ENCODE data around the gene ATP2A3. TPM values are rescaled to one million over a fixed set of nuclear protein-coding genes. Genes with fewer than 3 reads are reported as not detected.

The ATP2A3 gene
- total and polyA plus RNA-seq, 12 donors: 1.3 to 29.1 (median 15.9) TPM

GRCh38 chr17:3921502-3922319 is 42.5 kb downstream of the ATP2A3 start:
- Histone ChIP-seq H3K4me1 (replicated peaks in 1 of 2) (peaks cover 10 to 12% of the 10 kb centered on the region in 2 donors), H3K9me3 (replicated peaks in 1 of 3) (no peaks in the 10 kb centered on the region), H3K36me3 (replicated peaks in 1 of 2) (no peaks in the 10 kb centered on the region), H3K27me3 (no peaks in the 10 kb centered on the region), H3K4me3 (no peak overlapping the region), H3K27ac (peak overlapping the region in 1 of 5 donors; percentile 6)
- 72 to 87% (median 78%) methylated on average over 14 to 27 of the region's 27 CpGs for WGBS, 4 donors
- no peak for TF ChIP-seq CTCF (IDR thresholded peaks at IDR 0.05)
- no peak for TF ChIP-seq POLR2A (IDR thresholded peaks at IDR 0.05)
- intact Hi-C loops (cut with DNase I): no loop called here
- DNase-seq: no peak

- H3K9me3 ChIP-seq (replicated peaks in 1 of 3): no peaks in the 10 kb centered on the region
Measured at GRCh38 chr17:3921006-3921405, 43.2 kb downstream of the ATP2A3 start.

GRCh38 chr17:3919123-3919624 is 45.1 kb downstream of the ATP2A3 start:
- intact Hi-C loops (cut with DNase I): loop anchor here in 1 of 2 donors (5.0 kb wide), 1 partner anchor 83 kb away; no protein-coding TSS in a partner anchor
- no peaks in the 10 kb centered on the region for H3K27me3 ChIP-seq
- H3K27ac ChIP-seq: peak overlapping the region in 2 of 5 donors; percentile 6 to 21
- no peak for DNase-seq
- WGBS, 4 donors: 82 to 99% (median 92%) methylated on average over 8 to 22 of the region's 22 CpGs
- TF ChIP-seq POLR2A (IDR thresholded peaks at IDR 0.05) (no peak), CTCF (IDR thresholded peaks at IDR 0.05) (no peak)
- no peaks in the 10 kb centered on the region for H3K36me3 ChIP-seq (replicated peaks in 1 of 2)
- no peaks in the 10 kb centered on the region for H3K9me3 ChIP-seq (replicated peaks in 1 of 3)
- H3K4me3 ChIP-seq: no peak overlapping the region
- peaks cover 14 to 19% of the 10 kb centered on the region in 2 donors for H3K4me1 ChIP-seq (replicated peaks in 1 of 2)

More at GRCh38 chr17:3921006-3921405, 43.2 kb downstream of the ATP2A3 start:
- no peak for DNase-seq
- 82 to 94% (median 87%) methylated on average over 9 to 16 of the region's 16 CpGs for WGBS, 4 donors
- peak overlapping the region in 1 of 5 donors; percentile 6 for H3K27ac ChIP-seq
- H3K27me3 ChIP-seq: no peaks in the 10 kb centered on the region
- H3K36me3 ChIP-seq (replicated peaks in 1 of 2): no peaks in the 10 kb centered on the region
- H3K4me3 ChIP-seq: no peak overlapping the region
- peaks cover 14 to 17% of the 10 kb centered on the region in 2 donors for H3K4me1 ChIP-seq (replicated peaks in 1 of 2)
- intact Hi-C loops (cut with DNase I): no loop called here
- TF ChIP-seq POLR2A (IDR thresholded peaks at IDR 0.05): no peak
- no peak for TF ChIP-seq CTCF (IDR thresholded peaks at IDR 0.05)

- intact Hi-C loops (cut with DNase I): loop anchor here in 1 of 2 donors (5.0 kb wide), 1 partner anchor 84 kb away; no protein-coding TSS in a partner anchor
- 37 to 61% (median 57%) methylated on average over 5 to 8 of the region's 8 CpGs for WGBS, 4 donors
- peak overlapping the region in 2 of 5 donors; percentile 6 to 21 for H3K27ac ChIP-seq
- no peaks in the 10 kb centered on the region for H3K36me3 ChIP-seq (replicated peaks in 1 of 2)
- no peaks in the 10 kb centered on the region for H3K27me3 ChIP-seq
- no peak for TF ChIP-seq POLR2A (IDR thresholded peaks at IDR 0.05)
- TF ChIP-seq CTCF (IDR thresholded peaks at IDR 0.05): no peak
- no peaks in the 10 kb centered on the region for H3K9me3 ChIP-seq (replicated peaks in 1 of 3)
- H3K4me1 ChIP-seq (replicated peaks in 1 of 2): peaks cover 14 to 22% of the 10 kb centered on the region in 2 donors
- DNase-seq: no peak
- no peak overlapping the region for H3K4me3 ChIP-seq
Measured at GRCh38 chr17:3918372-3919122, 45.7 kb downstream of the ATP2A3 start.

Data from adrenal gland (tissue), 12 donors.